HepG2 (cell line): ENCODE measurements around the gene ZKSCAN4. TPM values are rescaled to one million over a fixed set of nuclear protein-coding genes. Genes with fewer than 3 reads are reported as not detected.

ENCODE experiments used
- ATAC-seq: fragments of 200-7000 bp; cut with Tn5 transposase; 3 replicates; pipeline ENCODE4 v1.9.1; 2020; ENCODE audit warnings: mild to moderate bottlenecking, moderate library complexity
- BruUV-seq: library from RNA; stranded (reverse); fragments of 400-500 nt; replicated peaks from 2 replicates; lab custom pipeline; 2021; lab: Mats Ljungman, UMichigan
- CTCF ChIA-PET: fragments of 300-600 bp; formaldehyde crosslinking; extraction: SDS; loops from one replicate; lab custom pipeline; 2021; ENCODE audit warnings: low total read pairs, inconsistent platforms, low intra/inter-chr PET ratio; lab: Yijun Ruan, JAX
- POLR2A ChIA-PET: fragments of 350-600 bp; sonication (Branson Sonifier 250); formaldehyde crosslinking; loops from one replicate; lab custom pipeline; 2020; ENCODE audit warnings: antibody characterized with exemption, inconsistent platforms; lab: Yijun Ruan, JAX
- DNase-seq: peaks from one replicate; pipeline ENCODE4 v3.0.0-alpha.2; 2015; ENCODE audit warnings: low spot score
- FAIRE-seq: peaks from 3 replicates; lab custom pipeline; 2011; peaks lifted over from hg19 to GRCh38; lab: Jason Lieb, UNC
- H2AFZ ChIP-seq: one replicate; pipeline ENCODE4 v1.6.1; 2011; ENCODE audit warnings: low read length, inconsistent platforms
- H3K27ac ChIP-seq: fragments of 300-600 bp; 3 replicates; pipeline ENCODE4 v1.8.0; 2011; ENCODE audit warnings: mixed run types, mild to moderate bottlenecking, mixed read lengths, low read length, inconsistent platforms; ENCODE audit not compliant: insufficient read depth; ENCODE audit errors: extremely low read length
- H3K27me3 ChIP-seq, 2 experiments: fragments of 200-600 bp in 1 of 2; 2 replicates in 1 of 2; 3 replicates in 1 of 2; pipeline versions ENCODE4 v1.6.0 to v1.8.0; 2011; ENCODE audit warnings: low read length in 2 of 2, mild to moderate bottlenecking in 2 of 2, moderate library complexity in 2 of 2, inconsistent platforms in 1 of 2; ENCODE audit not compliant: insufficient read depth in 2 of 2, control insufficient read depth in 1 of 2
- H3K36me3 ChIP-seq, 2 experiments: fragments of 200-600 bp in 1 of 2; replicated peaks in 1 of 2; 2 replicates in 1 of 2; 3 replicates in 1 of 2; pipeline versions ENCODE4 v1.5.1 to v1.8.0; 2011; ENCODE audit warnings: low read length in 2 of 2, inconsistent platforms in 1 of 2; ENCODE audit not compliant: insufficient read depth in 2 of 2, control insufficient read depth in 1 of 2
- H3K4me1 ChIP-seq: 2 replicates; pipeline ENCODE4 v1.5.1; 2012; ENCODE audit warnings: low read length, inconsistent platforms; ENCODE audit not compliant: insufficient read depth
- H3K4me2 ChIP-seq: 2 replicates; pipeline ENCODE4 v1.6.0; 2011; ENCODE audit warnings: low read depth, low read length, inconsistent platforms
- H3K4me3 ChIP-seq, 3 experiments: fragments of 200-600 bp in 1 of 3; sonication (generic), shearing (Covaris generic) in 1 of 3; replicated peaks in 1 of 3; 2 replicates each; pipeline ENCODE4 v1.5.1; 2011 to 2016; ENCODE audit warnings: low read length in 3 of 3, inconsistent platforms in 2 of 3, low read depth in 2 of 3, mild to moderate bottlenecking in 2 of 3, control low read depth in 1 of 3, mixed read lengths in 1 of 3; ENCODE audit not compliant: insufficient read depth in 1 of 3
- H3K79me2 ChIP-seq: one replicate; pipeline ENCODE4 v1.6.1; 2011; ENCODE audit warnings: low read length, inconsistent platforms; ENCODE audit not compliant: insufficient read depth
- H3K9ac ChIP-seq: 2 replicates; pipeline ENCODE4 v1.6.0; 2011; ENCODE audit warnings: mild to moderate bottlenecking, low read depth, low read length, inconsistent platforms; ENCODE audit not compliant: insufficient read depth
- H3K9me3 ChIP-seq: 2 replicates; pipeline ENCODE4 v1.5.1; 2012; ENCODE audit warnings: mild to moderate bottlenecking, low read length
- H4K20me1 ChIP-seq: 2 replicates; pipeline ENCODE4 v1.6.0; 2011; ENCODE audit warnings: inconsistent platforms, mild to moderate bottlenecking, low read length, moderate library complexity; ENCODE audit not compliant: insufficient read depth
- CBFB ChIP-seq: sonication (generic); formaldehyde crosslinking; IDR thresholded peaks from 2 replicates; pipeline ENCODE4 v1.4.0; 2020; ENCODE audit warnings: missing genetic modification reagents
- EP300 ChIP-seq, 3 experiments: sonication (generic) in 1 of 3; formaldehyde crosslinking in 1 of 3; IDR thresholded peaks; 2 replicates each; pipeline versions ENCODE4 v1.5.1 to v1.6.1; 2011 to 2020; ENCODE audit warnings: low read depth in 2 of 3, low read length in 2 of 3, borderline replicate concordance in 1 of 3, improper control_type of control experiment in 1 of 3, mild to moderate bottlenecking in 1 of 3, missing genetic modification reagents in 1 of 3, moderate library complexity in 1 of 3
- MEF2D ChIP-seq: sonication (generic); formaldehyde crosslinking; IDR thresholded peaks from 2 replicates; pipeline ENCODE4 v1.5.1; 2020; ENCODE audit warnings: mild to moderate bottlenecking, missing genetic modification reagents
- MTF1 ChIP-seq: sonication (generic); formaldehyde crosslinking; IDR thresholded peaks from 2 replicates; pipeline ENCODE4 v1.5.0; 2020; ENCODE audit warnings: missing genetic modification reagents
- RBM39 ChIP-seq: fragments of 200-400 bp; formaldehyde crosslinking; IDR thresholded peaks from one replicate; pipeline ENCODE4 v1.6.1; 2018; ENCODE audit warnings: antibody characterized with exemption, mild to moderate bottlenecking, low read depth, low read length; ENCODE audit not compliant: poor library complexity, severe bottlenecking
- SUZ12 ChIP-seq: fragments of 150-350 bp; IDR thresholded peaks from 2 replicates; pipeline ENCODE4 v1.6.1; 2014; ENCODE audit warnings: low read depth, low read length
- YY1 ChIP-seq: IDR thresholded peaks from 2 replicates; pipeline ENCODE4 v1.6.1; 2011; ENCODE audit warnings: low read length, low read depth, moderate library complexity, mild to moderate bottlenecking; ENCODE audit not compliant: insufficient read depth, insufficient replicate concordance
- ZNF724P ChIP-seq: sonication (generic); formaldehyde crosslinking; IDR thresholded peaks from 2 replicates; pipeline ENCODE4 v1.8.0; 2022; ENCODE audit warnings: missing genetic modification reagents, borderline replicate concordance
- WGBS: methylation state at CpG from one replicate; pipeline ENCODE4 v1.1.6; 2017; ENCODE audit warnings: low lambda C conversion rate; 5-methylcytosine and 5-hydroxymethylcytosine counted together
- in situ Hi-C: cut with HindIII; loops from 2 replicates; pipeline ENCODE4 v1.10.0; 2017; ENCODE audit warnings: low pct_unique_long_range_greater_than_20kb; ENCODE audit not compliant: extremely low pct_ligation_motif_present
- intact Hi-C: fragments of 100-400 bp; cut with micrococcal nuclease; formaldehyde crosslinking; loops from one replicate; pipeline ENCODE4 v1.10.0; 2022; ENCODE audit not compliant: unreplicated experiment
- polyA plus RNA-seq, 8 experiments: library from polyadenylated mRNA; depleted of rRNA in 3 of 8; stranded (reverse) in 7 of 8; unstranded in 1 of 8; fragments of >200 nt; fragmentation: Illumina TruSeq in 4 of 8; extraction: Trizol in 4 of 8; gene quantifications; 2 replicates each; pipeline versions ENCODE4 v1.2.1 to v1.2.3, GENCODE V29; 2011 to 2016; ENCODE audit warnings: low read depth in 4 of 8, missing spikeins in 1 of 8, mixed read lengths in 1 of 8; ENCODE audit not compliant: insufficient read depth in 1 of 8
- total RNA-seq, 5 experiments: library from RNA; depleted of rRNA; stranded (reverse); fragments of >200 nt; fragmentation: Illumina TruSeq; extraction: Trizol; gene quantifications; 2 replicates each; pipeline ENCODE4 v1.2.3, GENCODE V29; 2016; ENCODE audit warnings: low read depth in 1 of 5
- TF ChIP-seq, protein P1 (sequence below): IDR thresholded peaks from 2 replicates; pipeline ENCODE4 v1.6.1; 2016; ENCODE audit warnings: missing biosample characterization, missing genetic modification reagents, low read depth
- TF ChIP-seq, protein P2 (sequence below): sonication (generic); IDR thresholded peaks from 2 replicates; pipeline ENCODE4 v1.6.1; 2016; ENCODE audit warnings: low read depth, borderline replicate concordance
- TF ChIP-seq, protein P3 (sequence below): sonication (generic); formaldehyde crosslinking; IDR thresholded peaks from 2 replicates; pipeline ENCODE4 v1.9.0; 2022; ENCODE audit warnings: missing genetic modification reagents, mild to moderate bottlenecking, borderline replicate concordance
- TF ChIP-seq, protein P4 (sequence below): sonication (generic); formaldehyde crosslinking; IDR thresholded peaks from 2 replicates; pipeline ENCODE4 v1.4.0; 2020; ENCODE audit warnings: mild to moderate bottlenecking, low read depth, missing genetic modification reagents

The ZKSCAN4 gene
- total and polyA plus RNA-seq, 2 of the 13 experiments (the other 11 are each of a cell fraction or from before 2014, with no cell fraction given) = 2.9 to 7.8 TPM

DNA sequence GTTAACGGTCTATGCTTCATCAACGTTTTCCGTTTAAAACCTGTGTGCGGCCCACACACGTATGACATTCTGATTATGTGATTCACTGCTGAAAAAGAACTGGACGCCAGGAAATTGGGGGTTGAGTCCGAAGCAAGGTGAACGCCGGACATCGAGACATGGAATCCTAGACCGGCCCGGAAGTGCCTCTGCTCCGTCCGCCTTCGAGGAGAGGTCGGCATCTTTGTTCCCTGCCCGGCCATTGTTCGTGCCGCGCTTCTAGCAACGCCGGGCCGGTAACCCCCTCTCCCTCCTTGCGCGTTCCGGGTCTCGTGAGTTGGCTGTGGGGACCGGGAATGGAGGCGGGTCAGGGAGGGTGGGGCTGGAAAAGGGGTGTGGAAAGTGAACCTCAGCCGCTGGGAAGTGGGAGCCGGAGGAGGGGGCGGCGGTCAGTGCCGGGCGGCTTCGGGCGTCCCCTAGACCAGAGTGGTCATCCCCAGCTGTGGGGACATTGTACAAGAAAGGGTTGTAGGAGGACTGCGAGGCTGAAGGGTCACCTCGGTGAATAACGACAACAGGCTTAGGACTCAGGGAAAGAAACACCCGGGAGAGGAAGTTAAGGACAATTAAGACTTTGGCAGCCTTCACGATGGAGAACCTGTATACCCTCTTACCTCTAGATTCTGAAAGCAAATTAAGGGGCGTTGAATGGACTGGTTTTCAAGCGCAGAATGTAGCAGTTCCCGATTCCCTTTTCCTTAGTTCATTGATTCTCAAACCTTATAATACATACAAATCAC lies 26.8 kb downstream of the ZKSCAN4 start, which contains the start of gene ZSCAN9:
TSS of gene ZSCAN9 (plus strand) at position 220 of the 779 bp plus-strand sequence. CDS start 1,810 bp downstream, outside the sequence.
- Histone ChIP-seq H3K27me3 (no peaks in the 10 kb centered on the region; a peak in 2 of 5 replicates), H3K79me2 (peaks cover 10% of the 10 kb centered on the region), H3K4me3 (peak within 1 kb of the TSS; percentile 91 to 99 (median 99)), H3K4me2 (peak within 1 kb of the TSS; percentile 98), H3K27ac (peak within 1 kb of the TSS; percentile 55), H3K4me1 (peaks cover 24% of the 10 kb centered on the region), H2AFZ (peak within 1 kb of the TSS; percentile 94), H3K9ac (peak within 1 kb of the TSS; percentile 79), H4K20me1 (no peaks in the 10 kb centered on the region; the same call in 1 of the 2 replicates), H3K36me3 (peaks cover 9 to 29% of the 10 kb centered on the region in 2 experiments), H3K9me3 (no peaks in the 10 kb centered on the region)
- TSS peak; percentile 78 for BruUV-seq
- FAIRE-seq = no peak
- CTCF ChIA-PET = no interaction called here
- ATAC-seq = peak; percentile 97
- in situ Hi-C loops = no loop called here
- POLR2A ChIA-PET = interaction anchor here (0.9 to 1.8 kb wide), 4 partner anchors 27 to 131 kb away, joined by 3 to 6 read pairs (median 3); partner anchors contain the start of genes ZKSCAN4 and ZKSCAN8
- intact Hi-C loops = loop anchor here (1.0 to 5.0 kb wide), 6 partner anchors 27 to 132 kb away; partner anchors contain the start of genes PGBD1, ZKSCAN4, ZKSCAN8 and ZSCAN26
- WGBS = 1% methylated on average over 39 of the region's 45 CpGs
- DNase-seq = peak; percentile 86
- TF ChIP-seq EP300 (IDR thresholded peaks at IDR 0.05; ENCODE audit: low read depth in 2 of 2, low read length in 2 of 2) = no peak
- TF ChIP-seq EP300 (CRISPR knock-in tag; IDR thresholded peaks at IDR 0.05; ENCODE audit: borderline replicate concordance) = peak; percentile 69
- no peak for TF ChIP-seq SUZ12
- TF ChIP-seq, protein P1, sequence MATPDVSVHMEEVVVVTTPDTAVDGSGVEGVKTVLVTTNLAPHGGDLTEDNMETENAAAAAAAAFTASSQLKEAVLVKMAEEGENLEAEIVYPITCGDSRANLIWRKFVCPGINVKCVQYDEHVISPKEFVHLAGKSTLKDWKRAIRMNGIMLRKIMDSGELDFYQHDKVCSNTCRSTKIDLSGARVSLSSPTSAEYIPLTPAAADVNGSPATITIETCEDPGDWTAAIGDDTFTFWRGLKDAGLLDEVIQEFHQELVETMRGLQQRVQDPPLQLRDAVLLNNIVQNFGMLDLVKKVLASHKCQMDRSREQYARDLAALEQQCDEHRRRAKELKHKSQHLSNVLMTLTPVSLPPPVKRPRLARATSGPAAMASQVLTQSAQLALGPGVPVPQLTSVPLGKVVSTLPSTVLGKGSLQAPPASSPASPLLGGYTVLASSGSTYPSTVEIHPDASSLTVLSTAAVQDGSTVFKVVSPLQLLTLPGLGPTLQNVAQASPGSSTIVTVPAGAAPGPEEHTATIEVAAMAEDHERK = peak; percentile 53; the same call in 1 of the 2 replicates
- peak; percentile 81 for TF ChIP-seq RBM39
- TF ChIP-seq YY1 = peak; percentile 95
- peak; percentile 79 for TF ChIP-seq CBFB (CRISPR knock-in tag)
- TF ChIP-seq, protein P2, sequence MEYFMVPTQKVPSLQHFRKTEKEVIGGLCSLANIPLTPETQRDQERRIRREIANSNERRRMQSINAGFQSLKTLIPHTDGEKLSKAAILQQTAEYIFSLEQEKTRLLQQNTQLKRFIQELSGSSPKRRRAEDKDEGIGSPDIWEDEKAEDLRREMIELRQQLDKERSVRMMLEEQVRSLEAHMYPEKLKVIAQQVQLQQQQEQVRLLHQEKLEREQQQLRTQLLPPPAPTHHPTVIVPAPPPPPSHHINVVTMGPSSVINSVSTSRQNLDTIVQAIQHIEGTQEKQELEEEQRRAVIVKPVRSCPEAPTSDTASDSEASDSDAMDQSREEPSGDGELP = peak; percentile 64; the same call in 1 of the 2 replicates
- TF ChIP-seq, protein P3, sequence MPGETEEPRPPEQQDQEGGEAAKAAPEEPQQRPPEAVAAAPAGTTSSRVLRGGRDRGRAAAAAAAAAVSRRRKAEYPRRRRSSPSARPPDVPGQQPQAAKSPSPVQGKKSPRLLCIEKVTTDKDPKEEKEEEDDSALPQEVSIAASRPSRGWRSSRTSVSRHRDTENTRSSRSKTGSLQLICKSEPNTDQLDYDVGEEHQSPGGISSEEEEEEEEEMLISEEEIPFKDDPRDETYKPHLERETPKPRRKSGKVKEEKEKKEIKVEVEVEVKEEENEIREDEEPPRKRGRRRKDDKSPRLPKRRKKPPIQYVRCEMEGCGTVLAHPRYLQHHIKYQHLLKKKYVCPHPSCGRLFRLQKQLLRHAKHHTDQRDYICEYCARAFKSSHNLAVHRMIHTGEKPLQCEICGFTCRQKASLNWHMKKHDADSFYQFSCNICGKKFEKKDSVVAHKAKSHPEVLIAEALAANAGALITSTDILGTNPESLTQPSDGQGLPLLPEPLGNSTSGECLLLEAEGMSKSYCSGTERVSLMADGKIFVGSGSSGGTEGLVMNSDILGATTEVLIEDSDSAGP (CRISPR knock-in tag) = peak; percentile 91
- TF ChIP-seq, protein P4, sequence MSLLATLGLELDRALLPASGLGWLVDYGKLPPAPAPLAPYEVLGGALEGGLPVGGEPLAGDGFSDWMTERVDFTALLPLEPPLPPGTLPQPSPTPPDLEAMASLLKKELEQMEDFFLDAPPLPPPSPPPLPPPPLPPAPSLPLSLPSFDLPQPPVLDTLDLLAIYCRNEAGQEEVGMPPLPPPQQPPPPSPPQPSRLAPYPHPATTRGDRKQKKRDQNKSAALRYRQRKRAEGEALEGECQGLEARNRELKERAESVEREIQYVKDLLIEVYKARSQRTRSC (CRISPR knock-in tag) = no peak
- TF ChIP-seq ZNF724P = peak; percentile 89
- TF ChIP-seq MTF1 (CRISPR knock-in tag) = no peak
- TF ChIP-seq MEF2D = peak; percentile 77
